GM21423 (cell line): ENCODE data around the gene CUL4B.
"Not testable (repeated sequence)": the region's sequence is repeated elsewhere in the genome, so short reads cannot be mapped to it uniquely, and the experiment has no call there.

Experiments used
- ATAC-seq: cut with Tn5 transposase; IDR thresholded peaks from one replicate; pipeline ENCODE4 v1.9.1; 2021; ENCODE audit warnings: mild to moderate bottlenecking, moderate library complexity; ENCODE audit not compliant: unreplicated experiment

Gene CUL4B

DNA sequence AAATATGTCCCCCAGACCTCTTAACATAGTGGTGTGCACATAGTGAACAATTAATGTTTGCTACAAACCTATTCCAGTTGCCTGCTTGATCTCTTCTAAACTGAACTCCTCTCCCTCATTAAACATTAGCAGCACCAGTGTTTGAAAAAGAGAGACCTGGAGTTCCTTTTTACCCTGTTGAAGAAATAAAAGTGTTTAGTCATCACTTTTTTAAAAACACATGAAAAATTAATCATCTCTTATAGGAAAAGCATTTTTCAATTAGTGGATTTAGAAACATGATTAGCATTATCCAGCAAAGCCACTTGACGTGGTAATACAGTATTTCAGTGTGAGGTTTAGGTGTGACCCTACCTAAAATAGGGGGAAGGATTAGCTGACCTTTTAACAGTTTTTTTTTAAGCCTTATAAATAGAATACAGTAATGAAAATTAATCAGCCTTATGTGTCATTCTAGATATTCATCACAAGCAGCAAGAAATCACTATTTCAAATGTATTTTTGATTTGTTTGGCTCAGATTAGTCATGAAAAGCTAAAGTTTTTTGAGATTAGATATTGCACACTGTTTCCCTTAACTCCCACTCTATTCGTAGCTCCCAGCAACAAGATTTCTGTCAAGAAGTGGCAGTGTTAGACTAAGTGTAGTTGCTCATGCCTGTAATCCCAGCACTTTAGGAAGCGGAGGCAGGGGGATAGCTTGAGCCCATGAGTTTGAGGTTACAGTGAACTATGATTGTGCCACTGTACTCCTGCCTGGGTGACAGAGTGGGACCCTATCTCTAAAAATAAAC, 26.2 kb downstream of the CUL4B start:
- no peak for ATAC-seq

GRCh38 chrX:120522820-120523219, 37.9 kb downstream of the CUL4B start:
- ATAC-seq: no peak

- no peak for ATAC-seq
Measured at GRCh38 chrX:120517936-120518335, 42.8 kb downstream of the CUL4B start.

GRCh38 chrX:120514236-120514635, 46.5 kb downstream of the CUL4B start:
- ATAC-seq: no peak

DNA sequence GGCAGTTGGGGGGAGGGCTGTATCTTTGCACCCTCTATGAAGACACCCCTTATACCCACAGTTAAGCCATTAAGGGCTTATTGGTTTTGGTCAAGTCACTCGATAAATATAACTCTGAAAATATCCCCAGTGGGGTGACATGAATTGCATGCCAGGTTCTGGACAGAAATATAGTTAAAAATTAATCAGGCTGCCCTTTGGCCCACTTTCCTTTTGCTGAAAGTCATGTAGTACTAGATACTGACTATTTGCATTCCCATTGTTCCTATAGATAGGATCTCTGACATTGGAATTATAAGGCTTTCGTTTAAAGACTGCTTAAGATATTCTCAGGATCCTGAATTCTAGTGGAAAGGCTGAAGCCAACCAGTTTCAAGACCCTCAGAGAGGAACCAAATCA, 48.1 kb downstream of the CUL4B start:
- no peak for ATAC-seq

DNA sequence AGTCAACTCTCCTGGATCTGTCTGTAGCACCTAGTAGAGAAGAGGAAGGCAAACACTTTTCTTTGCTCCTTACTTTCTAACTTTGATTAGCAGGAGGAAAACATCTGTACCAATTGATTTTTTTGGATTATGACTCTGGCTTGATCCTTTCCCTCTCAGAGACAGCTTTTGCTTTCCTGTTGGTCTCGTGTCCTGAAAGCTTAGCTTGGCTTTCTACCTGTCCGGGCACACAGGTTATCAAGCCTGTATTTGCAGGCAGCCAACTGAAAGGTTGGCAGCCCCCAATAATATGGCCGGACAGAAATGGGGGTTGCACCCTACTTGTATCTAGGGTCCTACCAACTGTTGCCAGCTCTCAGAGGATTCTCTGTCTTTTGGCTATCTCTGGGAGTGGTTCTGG, 48.5 kb downstream of the CUL4B start:
- no peak for ATAC-seq

GRCh38 chrX:120504569-120504968, 56.2 kb downstream of the CUL4B start:
- ATAC-seq: no peak

DNA sequence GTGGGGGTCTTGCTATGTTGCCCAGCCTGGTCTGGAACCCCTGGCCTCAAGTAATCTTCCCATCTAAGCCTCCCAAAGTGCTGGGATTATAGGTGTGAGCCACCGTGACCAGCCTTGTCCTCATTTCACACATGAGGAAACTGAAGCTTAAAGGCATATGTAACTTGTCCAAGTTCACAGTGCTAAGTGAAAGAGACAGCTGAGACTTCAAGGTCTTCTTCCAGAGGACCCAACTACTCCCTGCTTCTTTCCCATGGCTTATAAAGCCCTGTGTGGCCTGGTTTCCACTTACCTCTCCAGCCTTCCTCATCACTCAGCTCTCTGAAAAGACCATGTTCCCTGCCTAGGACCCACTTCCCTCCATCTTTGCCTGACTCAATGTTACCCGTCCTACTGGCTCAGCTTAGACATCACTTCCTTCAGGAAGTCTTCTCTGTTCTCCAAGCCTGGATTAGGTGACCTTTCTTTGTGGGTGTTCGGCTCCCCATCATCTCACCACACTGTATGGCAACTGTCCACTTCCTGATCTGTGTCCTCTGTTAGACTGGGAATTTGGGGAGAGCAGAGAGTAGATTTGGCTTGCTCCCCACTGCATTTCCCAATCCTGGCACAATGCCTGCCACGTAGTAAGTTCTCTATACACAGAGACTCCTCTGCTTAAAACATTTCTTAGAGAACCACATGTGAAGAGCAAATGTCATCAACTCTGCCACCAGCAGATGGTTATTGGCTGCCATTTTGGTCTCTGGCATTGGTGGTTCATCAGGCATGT, 61.3 kb downstream of the CUL4B start:
- no peak for ATAC-seq

DNA sequence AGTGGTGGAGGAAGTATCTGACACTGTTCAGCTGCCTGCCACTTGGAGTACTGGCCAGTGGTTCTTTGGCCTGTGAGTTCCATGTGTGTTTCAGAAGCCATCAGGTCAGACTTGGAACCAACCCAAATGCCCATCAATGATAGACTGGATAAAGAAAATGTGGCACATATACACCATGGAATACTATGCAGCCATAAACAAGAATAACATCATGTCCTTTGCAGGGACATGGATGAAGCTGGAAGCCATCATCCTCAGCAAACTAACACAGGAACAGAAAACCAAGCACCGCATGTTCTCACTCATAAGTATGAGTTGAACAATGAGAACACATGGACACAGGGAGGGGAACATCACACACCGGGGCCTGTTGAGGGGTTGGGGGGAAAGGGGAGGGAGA, 70.6 kb downstream of the CUL4B start:
- not testable (repeated sequence) for ATAC-seq

GRCh38 chrX:120486786-120487185, 74.0 kb downstream of the CUL4B start:
- no peak for ATAC-seq

DNA sequence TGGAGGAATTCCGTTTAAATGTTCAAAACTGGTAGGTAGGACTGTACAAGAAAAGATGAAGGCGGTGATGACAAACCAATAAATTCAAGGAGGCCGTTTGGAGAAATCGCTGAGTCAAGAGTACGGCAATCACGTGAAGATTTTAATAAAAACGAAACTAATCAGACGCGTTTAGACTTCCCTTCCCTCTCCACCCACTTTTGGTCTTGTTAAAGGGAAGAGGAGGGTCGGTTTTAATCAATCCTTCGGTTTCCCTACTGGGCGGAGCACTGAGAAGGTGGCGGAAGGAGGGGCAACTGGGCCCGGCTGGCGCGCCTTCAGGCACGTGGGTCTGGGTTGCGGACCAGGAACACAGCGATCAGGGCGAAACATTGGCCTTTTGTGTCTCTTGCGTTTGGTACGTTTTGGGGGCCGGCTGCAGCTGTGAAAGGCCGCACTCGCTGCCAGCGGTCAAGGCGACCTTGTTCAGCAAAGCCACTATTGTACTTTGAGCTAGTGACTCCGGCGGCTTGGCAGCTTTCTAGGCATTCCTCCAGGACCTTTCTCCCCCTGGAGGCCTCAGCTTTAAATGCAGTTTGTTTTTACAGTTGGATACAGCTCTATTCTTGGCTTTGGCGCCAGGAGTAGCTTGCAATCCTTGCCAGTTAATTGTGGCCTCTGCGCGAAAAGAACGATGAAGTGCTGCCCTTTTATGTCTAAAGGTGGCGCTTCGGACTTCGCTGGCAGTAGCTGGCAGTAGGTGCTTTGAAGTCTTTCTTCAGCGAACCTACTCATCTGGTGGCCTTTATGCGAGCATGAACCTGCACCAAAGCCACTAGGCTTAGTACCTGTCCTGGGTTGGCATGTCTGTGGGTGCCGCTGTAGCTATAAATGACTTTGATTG, 74.9 kb downstream of the CUL4B start:
- peak; percentile 81 for ATAC-seq

GRCh38 chrX:120485315-120485637, 75.5 kb downstream of the CUL4B start:
- ATAC-seq: peak; percentile 4

- ATAC-seq: no peak
Measured at GRCh38 chrX:120477453-120477852, 83.3 kb downstream of the CUL4B start.

DNA sequence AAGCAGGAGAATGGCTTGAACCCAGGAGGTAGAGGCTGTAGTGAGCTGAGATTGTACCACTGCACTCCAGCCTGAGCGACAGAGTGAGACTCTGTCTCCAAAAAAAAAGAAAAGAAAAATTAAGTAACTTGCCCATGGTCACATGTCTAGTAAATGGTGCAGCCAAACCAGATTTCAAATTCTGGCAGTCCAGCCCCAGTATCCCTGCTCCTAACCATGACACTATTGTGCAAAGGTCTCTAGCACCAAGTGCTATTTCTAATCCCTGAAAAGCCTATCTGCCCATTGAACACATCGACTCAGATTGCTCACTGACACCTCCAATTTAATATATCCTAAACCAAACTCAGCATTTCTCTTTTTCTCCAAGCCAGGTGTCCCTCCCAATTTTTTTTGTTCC, 84.0 kb downstream of the CUL4B start:
- no peak for ATAC-seq

- ATAC-seq: not testable (repeated sequence)
Measured at GRCh38 chrX:120475447-120475846, 85.3 kb downstream of the CUL4B start.
